Mesendoderm (in vitro differentiated cells): ENCODE data around the gene UBXN11.

Source experiments
- DNase-seq: peaks from one replicate; pipeline ENCODE4 v3.0.0; 2013
- H2AK5ac ChIP-seq: 2 replicates; pipeline ENCODE4 v1.6.1; 2013; ENCODE audit warnings: low read length, inconsistent platforms
- H2BK120ac ChIP-seq: 2 replicates; pipeline ENCODE4 v1.6.1; 2013; ENCODE audit warnings: low read depth, mild to moderate bottlenecking, low read length, moderate library complexity, mixed read lengths
- H2BK15ac ChIP-seq: replicated peaks from 2 replicates; pipeline ENCODE4 v1.6.1; 2013; ENCODE audit warnings: low read depth, mild to moderate bottlenecking, moderate library complexity
- H2BK5ac ChIP-seq: 2 replicates; pipeline ENCODE4 v1.6.1; 2013; ENCODE audit warnings: low read length, inconsistent platforms
- H3K18ac ChIP-seq: 2 replicates; pipeline ENCODE4 v1.6.1; 2013; ENCODE audit warnings: mild to moderate bottlenecking, low read length, mixed read lengths
- H3K23ac ChIP-seq: one replicate; pipeline ENCODE4 v1.6.1; 2013; ENCODE audit warnings: low read length
- H3K27ac ChIP-seq: 2 replicates; pipeline ENCODE4 v1.5.1; 2013; ENCODE audit warnings: low read depth, mild to moderate bottlenecking, inconsistent platforms, low read length, moderate library complexity
- H3K27me3 ChIP-seq: 2 replicates; pipeline ENCODE4 v1.6.1; 2013; ENCODE audit warnings: low read length, control low read depth, mild to moderate bottlenecking, inconsistent platforms; ENCODE audit not compliant: insufficient read depth, poor library complexity
- H3K36me3 ChIP-seq: 2 replicates; pipeline ENCODE4 v1.6.1; 2013; ENCODE audit warnings: low read length, inconsistent platforms; ENCODE audit not compliant: control insufficient read depth, insufficient read depth
- H3K4ac ChIP-seq: one replicate; pipeline ENCODE4 v1.6.1; 2013; ENCODE audit warnings: low read depth, mild to moderate bottlenecking, low read length, moderate library complexity
- H3K4me1 ChIP-seq: 2 replicates; pipeline ENCODE4 v1.6.1; 2013; ENCODE audit warnings: low read depth, low read length, inconsistent platforms; ENCODE audit not compliant: control insufficient read depth
- H3K4me2 ChIP-seq: 2 replicates; pipeline ENCODE4 v1.6.1; 2013; ENCODE audit warnings: low read length
- H3K4me3 ChIP-seq: 2 replicates; pipeline ENCODE4 v1.5.1; 2013; ENCODE audit warnings: mild to moderate bottlenecking, low read length
- H3K56ac ChIP-seq: one replicate; pipeline ENCODE4 v1.6.1; 2013; ENCODE audit warnings: low read length
- H3K79me1 ChIP-seq: 2 replicates; pipeline ENCODE4 v1.6.1; 2013; ENCODE audit warnings: low read length, inconsistent platforms
- H3K79me2 ChIP-seq: 2 replicates; pipeline ENCODE4 v1.6.1; 2013; ENCODE audit warnings: mild to moderate bottlenecking, low read length; ENCODE audit not compliant: control insufficient read depth, insufficient read depth
- H3K9ac ChIP-seq: 2 replicates; pipeline ENCODE4 v1.6.1; 2013; ENCODE audit warnings: low read length, inconsistent platforms
- H4K5ac ChIP-seq: one replicate; pipeline ENCODE4 v1.6.1; 2013; ENCODE audit warnings: low read length
- H4K8ac ChIP-seq: one replicate; pipeline ENCODE4 v1.6.1; 2013; ENCODE audit warnings: low read depth, mild to moderate bottlenecking, control low read depth, low read length, moderate library complexity
- WGBS: extraction: QIAGEN DNeasy Blood & Tissue Kit; methylation state at CpG from one replicate; pipeline ENCODE4 v1.1.7; 2013; ENCODE audit warnings: low lambda C conversion rate, missing lambda C conversion rate; ENCODE audit not compliant: insufficient coverage; ENCODE audit errors: extremely low coverage; 5-methylcytosine and 5-hydroxymethylcytosine counted together

Gene UBXN11

DNA sequence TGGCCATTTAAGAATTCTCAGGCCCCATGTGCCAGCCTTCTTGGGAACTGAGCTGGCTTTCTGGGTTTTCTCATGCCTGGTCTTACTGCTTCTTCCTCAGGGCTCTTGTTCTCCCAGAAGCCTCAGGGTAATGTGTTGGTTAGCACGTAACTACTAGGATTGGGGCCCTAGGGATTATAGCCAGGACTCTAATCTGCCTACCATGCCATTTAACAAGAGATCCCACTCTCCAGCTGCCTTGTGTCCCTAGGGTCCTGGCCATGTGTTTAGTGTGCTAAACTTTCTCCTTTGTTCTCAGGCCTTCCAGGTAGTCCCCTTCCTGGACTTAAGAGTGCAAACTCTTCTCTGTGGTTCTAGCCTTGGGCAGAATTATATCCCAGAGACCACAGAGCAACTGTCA is 28.7 kb downstream of the UBXN11 start:
- Histone ChIP-seq H2BK120ac (no peak overlapping the region), H3K18ac (no peak overlapping the region), H3K4me2 (no peak overlapping the region), H2BK5ac (no peak overlapping the region), H3K4me3 (no peak overlapping the region), H3K9ac (no peak overlapping the region), H4K5ac (no peak overlapping the region), H3K23ac (no peak overlapping the region), H3K27me3 (no peaks in the 10 kb centered on the region), H3K36me3 (peaks cover 19% of the 10 kb centered on the region), H3K27ac (no peak overlapping the region), H3K79me1 (peaks cover 1% of the 10 kb centered on the region), H4K8ac (no peak overlapping the region), H3K79me2 (no peaks in the 10 kb centered on the region), H3K4ac (no peak overlapping the region), H2BK15ac (no peak overlapping the region), H3K4me1 (peaks cover 13% of the 10 kb centered on the region), H2AK5ac (no peak overlapping the region), H3K56ac (no peak overlapping the region)
- WGBS = no CpG with 5 or more reads among the region's 1 CpG
- no peak for DNase-seq

DNA sequence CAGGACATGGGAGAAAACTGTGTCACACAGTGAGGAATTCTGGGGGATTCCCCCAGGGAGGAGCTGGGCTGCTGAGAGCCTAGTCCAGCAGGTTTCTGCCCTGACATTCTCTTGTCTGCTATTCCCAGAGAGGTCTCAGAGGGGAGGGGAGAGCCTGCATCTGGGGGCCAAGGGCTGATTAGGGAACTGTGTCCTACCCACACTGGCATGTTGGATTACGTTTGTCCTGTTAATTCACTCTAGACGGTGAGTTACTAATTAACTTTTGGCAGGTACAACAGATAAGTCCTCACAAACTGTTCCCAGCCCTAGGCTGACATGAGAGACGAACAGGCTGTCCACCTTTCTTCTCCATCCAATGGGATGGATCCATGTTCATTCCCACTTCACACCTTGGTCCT is 29.2 kb downstream of the UBXN11 start:
- Histone ChIP-seq H3K79me1 (peaks cover 1% of the 10 kb centered on the region), H3K4ac (no peak overlapping the region), H3K4me1 (peaks cover 13% of the 10 kb centered on the region), H3K36me3 (peaks cover 19% of the 10 kb centered on the region), H3K18ac (no peak overlapping the region), H3K23ac (no peak overlapping the region), H3K27me3 (no peaks in the 10 kb centered on the region), H2BK5ac (no peak overlapping the region), H3K79me2 (no peaks in the 10 kb centered on the region), H2AK5ac (no peak overlapping the region), H2BK120ac (no peak overlapping the region), H3K56ac (no peak overlapping the region), H3K4me2 (no peak overlapping the region), H3K27ac (no peak overlapping the region), H3K4me3 (no peak overlapping the region), H4K5ac (no peak overlapping the region), H4K8ac (no peak overlapping the region), H3K9ac (no peak overlapping the region), H2BK15ac (no peak overlapping the region)
- no peak for DNase-seq
- no CpG with 5 or more reads among the region's 3 CpGs for WGBS

GRCh38 chr1:26276432-26276838 is 30.0 kb downstream of the UBXN11 start:
- H3K36me3 ChIP-seq = peaks cover 23% of the 10 kb centered on the region
- H3K18ac ChIP-seq = no peak overlapping the region
- H3K79me2 ChIP-seq = no peaks in the 10 kb centered on the region
- no peak overlapping the region for H3K27ac ChIP-seq
- no CpG with 5 or more reads among the region's 2 CpGs for WGBS
- no peak overlapping the region for H2BK5ac ChIP-seq
- no peak overlapping the region for H2BK120ac ChIP-seq
- H3K23ac ChIP-seq = no peak overlapping the region
- no peaks in the 10 kb centered on the region for H3K27me3 ChIP-seq
- no peak overlapping the region for H4K8ac ChIP-seq
- no peak overlapping the region for H3K9ac ChIP-seq
- no peak overlapping the region for H4K5ac ChIP-seq
- peaks cover 8% of the 10 kb centered on the region for H3K4me1 ChIP-seq
- H3K56ac ChIP-seq = no peak overlapping the region
- DNase-seq = no peak
- no peak overlapping the region for H3K4me2 ChIP-seq
- H3K4me3 ChIP-seq = no peak overlapping the region
- no peak overlapping the region for H3K4ac ChIP-seq
- H2AK5ac ChIP-seq = no peak overlapping the region
- H3K79me1 ChIP-seq = peaks cover 1% of the 10 kb centered on the region
- H2BK15ac ChIP-seq = no peak overlapping the region

DNA sequence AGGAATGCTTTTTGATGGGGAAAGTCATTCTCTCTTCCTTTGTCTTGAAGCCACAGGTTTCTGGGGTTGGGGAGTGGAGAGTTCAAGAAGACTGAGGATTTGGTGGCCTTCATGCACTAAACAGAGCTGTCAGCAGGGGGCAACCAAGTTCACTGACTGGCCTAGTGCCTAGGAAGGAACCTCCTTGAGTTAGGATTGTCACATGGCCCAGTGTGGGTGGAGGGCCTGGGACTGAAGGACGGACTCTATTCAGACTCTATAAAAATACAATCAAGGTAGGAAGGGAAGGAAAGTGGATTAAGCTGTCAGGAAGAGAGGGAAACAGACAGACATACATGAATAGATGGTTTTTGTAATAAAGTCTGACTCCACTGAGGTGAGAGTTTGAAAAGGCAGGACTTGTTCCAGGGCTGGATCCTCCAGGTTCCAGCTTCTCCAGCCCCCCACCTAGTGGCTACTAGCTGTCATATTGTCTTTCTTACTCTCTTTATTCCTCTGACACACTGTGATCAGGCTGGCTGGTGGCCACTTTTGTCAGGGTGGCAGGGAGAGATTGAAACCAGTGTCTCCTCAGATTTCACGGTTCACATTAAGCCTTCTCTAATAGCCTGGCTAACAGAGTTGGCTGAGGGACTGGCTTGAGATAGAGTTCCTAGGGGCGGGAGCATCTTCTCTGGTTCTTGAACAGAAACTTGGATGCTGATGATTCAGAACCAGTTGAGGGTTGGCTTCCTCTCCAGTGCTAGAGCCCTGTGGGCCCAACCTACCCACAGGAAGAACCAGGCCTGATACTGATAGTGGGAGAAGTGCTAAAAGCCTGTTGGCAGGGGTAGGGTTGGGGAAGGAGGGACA is 30.6 kb downstream of the UBXN11 start:
- H3K18ac ChIP-seq = no peak overlapping the region
- no CpG with 5 or more reads among the region's 3 CpGs for WGBS
- H3K4me2 ChIP-seq = no peak overlapping the region
- no peak overlapping the region for H3K4me3 ChIP-seq
- no peak overlapping the region for H2BK120ac ChIP-seq
- peak overlapping the region; percentile 17 for H3K56ac ChIP-seq
- H3K27ac ChIP-seq = no peak overlapping the region
- no peak overlapping the region for H3K23ac ChIP-seq
- peaks cover 4% of the 10 kb centered on the region for H3K4me1 ChIP-seq
- H4K8ac ChIP-seq = no peak overlapping the region
- H2AK5ac ChIP-seq = no peak overlapping the region
- no peak overlapping the region for H3K4ac ChIP-seq
- peaks cover 1% of the 10 kb centered on the region for H3K79me1 ChIP-seq
- H3K36me3 ChIP-seq = peaks cover 23% of the 10 kb centered on the region
- no peaks in the 10 kb centered on the region for H3K27me3 ChIP-seq
- DNase-seq = peak; percentile 97
- H3K79me2 ChIP-seq = no peaks in the 10 kb centered on the region
- H3K9ac ChIP-seq = no peak overlapping the region
- no peak overlapping the region for H2BK15ac ChIP-seq
- no peak overlapping the region for H2BK5ac ChIP-seq
- H4K5ac ChIP-seq = no peak overlapping the region

GRCh38 chr1:26274801-26275425 is 31.5 kb downstream of the UBXN11 start:
- peaks cover 25% of the 10 kb centered on the region for H3K36me3 ChIP-seq
- H3K27ac ChIP-seq = no peak overlapping the region
- no peak overlapping the region for H3K4me2 ChIP-seq
- H3K56ac ChIP-seq = no peak overlapping the region
- no peak overlapping the region for H3K4ac ChIP-seq
- H4K5ac ChIP-seq = no peak overlapping the region
- H3K27me3 ChIP-seq = no peaks in the 10 kb centered on the region
- no peak overlapping the region for H2BK15ac ChIP-seq
- no peak overlapping the region for H3K23ac ChIP-seq
- no peak overlapping the region for H2AK5ac ChIP-seq
- H3K79me1 ChIP-seq = no peaks in the 10 kb centered on the region
- H3K79me2 ChIP-seq = no peaks in the 10 kb centered on the region
- no peak overlapping the region for H2BK5ac ChIP-seq
- peaks cover 4% of the 10 kb centered on the region for H3K4me1 ChIP-seq
- H3K9ac ChIP-seq = no peak overlapping the region
- no peak for DNase-seq
- no peak overlapping the region for H3K4me3 ChIP-seq
- H2BK120ac ChIP-seq = no peak overlapping the region
- no peak overlapping the region for H4K8ac ChIP-seq
- WGBS = no CpG with 5 or more reads among the region's 11 CpGs
- H3K18ac ChIP-seq = no peak overlapping the region
